Activated naive CD4-positive, alpha-beta T cell treated with anti-CD3 and anti-CD28 coated beads, Interleukin-2, amount 50 U/mL, for 72 hours (primary cell): ENCODE measurements around the gene AVPR2. TPM values are rescaled to one million over a fixed set of nuclear protein-coding genes. Genes with fewer than 3 reads are reported as not detected.

Experiments
- ATAC-seq, 2 donors: fragments of 150-1000 bp; cut with Tn5 transposase; 2 replicates each; pipeline ENCODE4 v1.10.0; 2021; ENCODE audit warnings: mild to moderate bottlenecking in 2 of 2, moderate library complexity in 2 of 2
- DNase-seq, 2 donors: peaks; one replicate each; pipeline ENCODE4 v3.0.0; 2021 to 2022; ENCODE audit warnings: low spot score in 2 of 2
- H3K27ac Mint-ChIP-seq, 2 donors: one replicate each; pipeline ENCODE4 v1.8.0; 2022; ENCODE audit warnings: mild to moderate bottlenecking in 2 of 2, mixed read lengths in 2 of 2
- H3K36me3 Mint-ChIP-seq, 2 donors: one replicate each; pipeline ENCODE4 v1.8.0; 2022; ENCODE audit warnings: mixed read lengths in 2 of 2
- H3K9me3 Mint-ChIP-seq, 2 donors: one replicate each; pipeline ENCODE4 v1.8.0; 2022; ENCODE audit warnings: mixed read lengths in 2 of 2
- total RNA-seq, 2 donors: library from RNA; stranded (reverse); gene quantifications; one replicate each; pipeline ENCODE4 v1.2.3, GENCODE V29; 2022

The AVPR2 gene
- total RNA-seq, 2 donors from 2014 or later: not detected

DNA sequence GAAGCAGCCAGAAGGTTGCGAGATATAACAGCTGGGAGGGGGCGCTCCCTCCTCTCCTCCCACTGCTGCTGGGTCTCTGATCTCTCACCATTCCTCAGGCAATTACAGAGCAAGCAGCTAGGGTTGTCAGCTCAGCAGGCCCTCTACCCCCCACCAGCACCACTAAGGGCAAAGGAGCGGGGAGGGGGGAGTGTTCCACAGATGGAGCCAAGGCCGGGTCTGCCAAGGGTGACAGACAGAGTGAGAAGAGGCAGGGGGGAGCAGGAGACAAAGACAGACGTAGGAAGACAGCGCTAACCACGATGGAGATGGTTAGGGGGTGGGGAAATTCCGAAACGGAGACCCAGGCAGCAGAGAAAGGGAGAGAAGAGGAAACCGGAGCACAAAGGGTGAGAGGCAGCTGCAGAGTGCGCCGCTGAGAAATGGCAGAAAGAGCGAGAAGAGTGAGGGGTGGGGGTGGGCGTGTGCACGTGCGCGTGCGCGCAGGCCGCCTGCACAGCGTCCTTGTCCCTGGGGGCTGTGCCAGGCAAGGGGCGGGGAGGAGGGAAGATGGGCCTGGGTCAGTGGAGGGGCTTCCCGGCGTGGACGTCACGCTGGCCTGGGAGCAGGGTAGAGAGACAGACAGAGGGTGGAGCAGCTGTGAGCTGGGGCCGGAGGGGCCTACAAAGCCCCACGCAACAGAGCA, 25.4 kb upstream of the AVPR2 start:
- DNase-seq: no peak
- H3K36me3 Mint-ChIP-seq: no peaks in the 10 kb centered on the region
- H3K9me3 Mint-ChIP-seq: peaks cover 4% of the 10 kb centered on the region in 2 donors
- no peak overlapping the region for H3K27ac Mint-ChIP-seq
- peak; percentile 69 to 71 for ATAC-seq

DNA sequence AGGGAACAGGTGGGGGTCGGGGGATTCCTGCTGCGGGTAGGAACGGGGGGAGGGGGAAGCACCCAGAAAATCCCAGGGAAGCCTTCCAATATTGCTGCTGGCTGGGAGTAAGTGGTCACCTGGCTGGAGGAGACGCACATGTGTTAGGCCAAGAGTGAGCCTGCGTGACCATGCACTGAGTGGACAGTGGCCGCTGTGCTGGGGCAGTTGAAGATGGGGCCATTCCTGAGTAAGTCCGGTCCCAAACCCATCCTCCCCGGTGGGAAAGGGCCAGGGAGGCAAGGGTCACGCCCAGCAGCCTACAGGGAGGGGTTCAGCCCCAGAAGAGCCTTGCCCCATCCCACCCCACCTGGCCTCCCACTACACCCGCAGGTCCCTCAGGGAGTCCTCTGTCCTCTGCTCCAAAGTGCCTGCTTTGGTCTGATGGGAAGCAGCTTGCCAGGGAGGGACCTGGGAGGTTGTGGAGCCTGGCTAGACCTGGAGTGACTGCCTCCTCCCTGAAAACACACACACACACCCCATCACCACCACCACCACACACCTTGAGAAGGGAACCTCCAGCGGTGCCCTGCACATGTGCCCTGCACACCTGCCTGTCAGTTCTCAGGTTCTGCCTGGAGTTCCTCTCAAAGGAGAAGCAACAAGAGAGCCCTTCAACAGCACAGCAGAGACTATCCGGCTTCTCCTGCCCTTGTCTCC, 24.6 kb upstream of the AVPR2 start:
- ATAC-seq (no peak), DNase-seq (no peak)
- Mint-ChIP-seq H3K27ac (no peak overlapping the region), H3K36me3 (no peaks in the 10 kb centered on the region), H3K9me3 (peaks cover under 1 to 4% of the 10 kb centered on the region in 2 donors)

DNA sequence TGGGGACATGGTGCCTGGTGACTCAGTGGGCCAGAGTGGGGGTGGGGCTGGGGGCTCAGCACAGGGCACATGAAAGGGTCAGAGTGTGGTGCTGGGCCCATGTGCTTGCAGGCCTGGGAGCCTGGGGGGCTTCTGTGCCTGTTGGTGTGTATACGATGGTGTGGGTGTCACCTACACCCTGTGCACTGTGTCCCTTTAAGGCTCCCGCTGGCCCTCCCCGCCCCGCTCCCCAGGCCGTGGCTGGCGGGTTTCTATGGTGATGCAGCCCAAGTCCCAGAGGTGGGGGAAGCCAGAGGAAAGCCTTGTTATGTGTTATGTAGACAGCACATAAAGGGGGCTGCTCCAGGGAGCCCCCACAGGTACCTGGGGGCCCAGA, 24.0 kb upstream of the AVPR2 start:
- no peak for ATAC-seq
- no peak for DNase-seq
- Mint-ChIP-seq H3K36me3 (no peaks in the 10 kb centered on the region), H3K9me3 (peaks cover 0 to 4% of the 10 kb centered on the region in 2 donors), H3K27ac (no peak overlapping the region)

DNA sequence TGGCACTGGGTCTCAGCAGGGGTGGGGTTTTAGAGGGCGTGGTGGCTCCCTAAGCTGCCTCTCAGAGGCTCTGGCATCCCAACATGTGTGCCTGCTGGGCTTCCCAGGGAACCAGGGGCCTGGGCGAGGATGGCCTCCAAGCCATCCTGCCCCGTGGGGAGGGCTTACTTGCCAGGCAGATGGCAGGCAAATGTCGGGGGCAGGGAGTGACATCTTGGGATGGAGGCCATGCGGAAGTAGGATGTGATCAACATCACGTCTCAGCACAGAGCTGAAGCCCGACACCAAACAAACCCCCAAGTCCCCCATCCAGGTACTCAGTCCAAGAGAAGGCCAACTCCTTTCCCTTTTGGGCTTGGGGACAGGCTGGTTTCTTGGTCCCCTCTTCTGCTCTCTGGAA, 23.2 kb upstream of the AVPR2 start:
- DNase-seq (no peak), ATAC-seq (no peak)
- Mint-ChIP-seq H3K27ac (no peak overlapping the region), H3K36me3 (no peaks in the 10 kb centered on the region), H3K9me3 (peaks cover 0 to 2% of the 10 kb centered on the region in 2 donors)

DNA sequence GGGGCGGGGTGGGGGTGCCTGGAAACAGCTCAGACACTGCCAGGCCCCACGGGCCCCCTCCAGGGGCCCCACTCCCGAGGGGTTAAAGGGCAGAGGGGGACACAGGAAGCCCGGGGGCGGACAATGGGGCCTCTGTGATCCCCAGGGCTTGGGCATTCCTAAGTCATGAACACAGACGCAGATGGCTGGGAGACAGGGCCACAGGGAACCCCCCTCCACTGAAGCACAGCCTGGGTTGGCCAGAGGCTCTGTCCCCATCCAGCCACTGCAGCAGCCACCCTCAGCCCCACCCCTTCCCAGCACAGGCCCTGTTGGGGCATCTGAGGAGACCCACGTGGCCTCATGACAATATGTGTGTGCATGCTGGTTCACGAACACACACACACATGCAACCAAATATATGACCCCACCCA, 22.4 kb upstream of the AVPR2 start:
- Mint-ChIP-seq H3K9me3 (no peaks in the 10 kb centered on the region), H3K36me3 (no peaks in the 10 kb centered on the region), H3K27ac (no peak overlapping the region)
- ATAC-seq: no peak
- no peak for DNase-seq

DNA sequence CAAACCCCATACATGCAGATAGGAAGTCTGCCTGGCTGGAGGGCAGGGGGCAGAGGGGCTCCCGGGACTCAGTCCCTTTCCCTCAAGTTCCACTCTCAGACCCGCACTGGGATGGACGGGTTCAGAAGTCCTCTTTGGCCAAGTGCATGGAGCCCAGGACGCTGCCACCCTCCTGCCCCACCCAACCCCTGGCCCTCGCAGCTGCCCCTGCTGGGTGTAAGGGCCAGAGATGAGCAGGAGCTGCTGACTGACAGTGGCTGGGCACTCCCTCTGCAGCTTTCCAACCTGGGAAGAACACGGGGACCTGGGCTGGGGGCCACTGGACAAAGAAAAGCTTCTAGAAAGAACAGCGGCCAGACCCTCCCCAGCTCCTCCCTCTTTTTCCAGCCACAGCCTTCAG, 21.9 kb upstream of the AVPR2 start:
- no peak for ATAC-seq
- no peaks in the 10 kb centered on the region for H3K36me3 Mint-ChIP-seq
- no peaks in the 10 kb centered on the region for H3K9me3 Mint-ChIP-seq
- DNase-seq: no peak
- H3K27ac Mint-ChIP-seq: no peak overlapping the region

DNA sequence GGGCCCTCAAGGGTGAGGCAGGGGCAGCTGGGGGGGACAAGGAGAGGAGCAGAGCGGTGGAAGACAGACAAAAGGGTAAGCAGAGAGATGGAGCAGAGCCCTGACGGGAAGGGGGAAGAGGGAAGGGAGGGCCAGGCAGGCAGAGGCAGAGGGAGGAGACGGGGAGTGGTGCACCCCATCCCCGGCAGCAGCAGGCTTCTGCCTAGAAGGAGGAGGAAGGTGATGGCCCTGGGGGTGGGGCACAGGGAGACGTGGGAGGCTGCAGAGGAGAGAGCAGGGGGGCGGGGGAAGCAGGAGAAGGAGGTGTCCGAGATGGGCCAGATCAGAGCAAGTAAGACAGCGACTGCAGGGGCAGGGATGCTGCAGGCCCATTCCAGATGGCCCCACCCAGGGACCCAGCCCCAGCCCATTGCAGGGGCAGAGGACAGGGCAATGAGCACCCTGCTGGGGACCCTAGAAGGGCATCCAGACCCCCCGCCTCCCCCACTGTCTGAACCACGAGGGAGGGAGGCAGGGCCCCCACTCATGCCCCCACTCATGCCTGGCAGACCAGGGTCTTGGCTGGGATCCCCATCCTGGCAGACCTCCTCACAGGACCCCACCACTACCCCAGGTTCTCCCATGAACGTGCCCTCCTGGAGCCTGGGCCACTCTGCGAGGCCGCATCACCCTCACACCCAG, 21.2 kb upstream of the AVPR2 start:
- DNase-seq: no peak
- Mint-ChIP-seq H3K36me3 (no peaks in the 10 kb centered on the region), H3K27ac (no peak overlapping the region), H3K9me3 (no peaks in the 10 kb centered on the region)
- ATAC-seq: no peak

DNA sequence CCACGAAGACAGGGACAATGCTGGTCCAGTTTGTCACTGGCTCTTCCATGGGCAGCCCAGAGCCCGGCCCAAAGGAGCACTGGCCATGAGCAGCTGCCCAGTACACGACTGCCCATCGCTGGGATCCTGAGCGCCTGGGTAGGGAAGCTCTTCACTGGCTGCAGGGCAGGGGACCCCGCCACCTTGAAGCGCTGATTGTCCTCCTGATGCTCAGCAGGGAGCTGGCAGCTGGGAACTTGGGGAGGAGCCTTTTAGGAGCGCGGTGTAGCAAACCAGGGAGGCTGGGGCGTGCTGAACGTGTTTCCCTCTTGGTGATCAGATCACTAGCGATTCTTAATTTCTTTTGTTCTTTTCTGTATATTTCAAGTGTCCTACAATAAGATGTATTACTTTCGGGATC, 20.3 kb upstream of the AVPR2 start:
- ATAC-seq: no peak
- no peaks in the 10 kb centered on the region for H3K36me3 Mint-ChIP-seq
- DNase-seq: no peak
- H3K9me3 Mint-ChIP-seq: no peaks in the 10 kb centered on the region
- no peak overlapping the region for H3K27ac Mint-ChIP-seq

DNA sequence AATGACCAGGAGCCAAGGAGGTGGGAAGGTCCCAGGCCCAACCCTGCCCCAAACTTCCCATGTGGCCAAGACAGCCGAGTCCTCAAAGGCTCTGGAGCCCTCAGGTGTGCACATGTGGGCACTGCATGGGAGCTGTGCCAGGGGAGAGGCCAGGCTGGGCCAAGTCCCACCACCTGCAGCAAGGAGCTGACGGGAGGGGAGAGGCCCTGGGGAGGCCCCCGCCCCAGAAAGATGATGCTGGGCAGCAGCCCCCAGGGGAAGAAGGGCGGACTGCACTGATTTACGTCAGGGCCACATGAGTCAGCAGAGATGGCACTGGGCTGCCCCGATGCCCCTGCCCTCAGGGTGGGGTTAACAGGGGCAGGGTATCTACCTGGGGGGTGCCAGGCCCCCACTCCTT, 19.9 kb upstream of the AVPR2 start:
- Mint-ChIP-seq H3K27ac (no peak overlapping the region), H3K9me3 (no peaks in the 10 kb centered on the region), H3K36me3 (no peaks in the 10 kb centered on the region)
- DNase-seq (no peak), ATAC-seq (peak; percentile 44 to 66)

DNA sequence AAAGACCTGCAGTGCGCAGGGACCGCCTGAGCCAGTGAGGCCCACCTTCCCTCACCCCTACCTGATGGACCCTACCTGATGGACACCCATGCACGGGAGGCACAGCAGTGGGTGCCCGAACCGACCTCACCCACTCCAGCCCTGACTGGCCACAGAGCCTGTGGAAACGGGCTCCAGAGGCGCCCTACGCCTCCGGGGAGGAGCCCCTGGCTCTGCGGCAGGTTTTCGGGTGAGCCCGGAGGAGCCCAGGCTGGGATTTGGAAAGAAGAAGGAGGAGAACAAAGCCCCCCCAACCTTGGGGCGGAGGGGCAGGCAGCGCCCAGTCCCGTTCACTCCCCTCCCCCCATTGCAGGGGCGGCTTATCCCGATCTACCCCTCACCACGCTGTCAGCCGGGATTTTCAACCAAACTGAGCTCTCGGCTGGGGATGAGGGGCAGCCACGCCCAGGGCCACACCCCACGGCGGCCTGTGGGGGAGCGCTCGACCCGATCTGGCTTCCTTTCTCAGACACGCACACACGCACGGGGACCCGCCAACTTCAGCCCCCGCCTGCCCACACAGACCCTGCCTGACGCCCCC, 19.2 kb upstream of the AVPR2 start:
- no peaks in the 10 kb centered on the region for H3K9me3 Mint-ChIP-seq
- peak; percentile 18 to 54 for ATAC-seq
- no peak for DNase-seq
- H3K27ac Mint-ChIP-seq: no peak overlapping the region
- no peaks in the 10 kb centered on the region for H3K36me3 Mint-ChIP-seq

DNA sequence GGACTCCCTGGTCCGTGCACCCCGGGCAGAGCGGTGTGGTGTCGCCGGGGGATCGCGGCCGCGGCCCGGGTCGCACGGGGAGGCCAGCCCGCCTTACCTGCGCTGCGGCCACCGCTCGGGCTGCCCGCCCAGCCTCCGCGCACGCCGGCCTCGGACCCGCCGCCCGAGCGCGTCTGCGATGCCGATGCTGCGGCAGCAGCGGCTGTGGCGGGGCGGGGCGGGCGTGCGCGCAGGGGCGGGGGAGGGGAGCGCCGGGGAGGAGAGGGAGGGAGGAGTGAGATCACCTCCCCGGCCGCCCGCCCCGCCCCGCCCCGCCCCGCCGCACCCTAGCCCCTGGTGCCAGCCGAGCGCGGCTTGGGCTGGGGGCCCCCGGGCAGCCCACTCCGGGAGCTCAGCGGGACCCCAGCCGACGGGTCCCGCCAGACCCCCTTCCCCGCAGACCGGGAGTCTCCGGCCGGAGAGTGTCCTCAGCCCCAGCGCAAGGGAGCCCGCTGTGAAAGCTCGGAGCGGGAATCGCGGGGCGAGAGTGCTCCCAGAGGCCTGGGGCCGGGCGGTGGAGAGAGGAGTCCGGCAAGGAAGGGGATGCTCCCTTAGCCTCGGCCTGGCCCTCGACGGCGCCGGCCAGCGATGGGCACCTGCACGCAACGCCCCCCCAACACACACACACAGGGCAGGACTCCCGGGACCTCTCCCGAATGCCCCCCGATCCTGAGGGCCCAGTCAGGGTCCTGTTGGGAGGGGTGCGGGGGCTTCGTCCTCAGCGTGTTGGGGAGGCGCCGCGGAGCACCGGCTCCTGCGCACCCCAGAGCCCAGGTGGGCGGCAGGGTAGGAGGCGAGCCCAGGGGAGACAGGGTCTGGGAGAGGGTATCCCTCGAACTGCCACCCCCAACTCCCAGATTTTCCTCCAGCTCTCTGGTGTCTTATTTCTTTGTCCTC, 18.2 kb upstream of the AVPR2 start, which contains the start of gene L1CAM:
TSS of gene L1CAM (minus strand) at position 206 of the 936 bp plus-strand sequence. CDS start 10,337 bp downstream, outside the sequence.
- no peak for DNase-seq
- no peaks in the 10 kb centered on the region for H3K36me3 Mint-ChIP-seq
- H3K27ac Mint-ChIP-seq: no peak within 1 kb of the TSS
- no peaks in the 10 kb centered on the region for H3K9me3 Mint-ChIP-seq
- peak; percentile 55 to 71 for ATAC-seq

DNA sequence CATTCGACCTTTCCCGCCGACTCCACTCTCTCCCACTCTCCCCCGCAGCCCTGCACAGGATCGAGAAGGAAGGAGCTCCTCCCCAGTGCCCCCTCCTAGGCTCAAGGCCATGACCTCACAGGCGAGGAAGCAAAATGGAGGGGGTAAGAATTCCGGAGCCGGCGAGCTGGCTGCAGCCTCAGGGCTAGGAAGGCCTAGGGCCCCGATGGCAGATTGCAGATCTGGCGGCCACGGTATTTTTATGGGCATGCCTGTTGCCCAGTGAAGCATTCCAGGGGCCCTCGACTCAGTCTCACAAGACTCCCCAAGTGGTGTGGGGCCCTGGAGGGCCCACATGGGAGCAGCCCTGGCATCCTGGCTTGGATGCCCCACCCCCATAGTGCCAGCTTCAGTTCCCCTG, 17.6 kb upstream of the AVPR2 start:
- Mint-ChIP-seq H3K9me3 (no peaks in the 10 kb centered on the region), H3K36me3 (no peaks in the 10 kb centered on the region), H3K27ac (no peak overlapping the region)
- ATAC-seq: no peak
- DNase-seq: no peak

DNA sequence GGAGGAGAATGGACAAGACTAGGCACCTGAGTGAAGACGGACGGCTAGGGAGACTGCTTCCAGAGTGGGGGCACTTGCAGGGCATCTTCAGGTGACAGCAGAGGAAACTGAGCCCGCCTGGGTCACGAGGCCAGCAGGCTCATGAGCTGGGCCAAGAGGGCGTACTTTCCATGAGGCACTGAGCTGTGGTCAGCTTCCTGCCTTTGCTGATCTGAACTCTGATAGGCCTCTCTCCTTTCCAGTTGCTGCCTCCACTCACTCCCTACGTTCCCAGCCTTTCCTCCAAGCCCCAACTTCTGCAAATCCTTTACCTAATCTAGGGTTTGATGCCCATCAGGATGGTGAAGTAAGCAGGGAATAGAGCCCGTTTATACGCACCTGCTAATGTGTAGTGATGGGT, 17.1 kb upstream of the AVPR2 start:
- DNase-seq (no peak), ATAC-seq (no peak)
- Mint-ChIP-seq H3K27ac (no peak overlapping the region), H3K9me3 (no peaks in the 10 kb centered on the region), H3K36me3 (no peaks in the 10 kb centered on the region)

DNA sequence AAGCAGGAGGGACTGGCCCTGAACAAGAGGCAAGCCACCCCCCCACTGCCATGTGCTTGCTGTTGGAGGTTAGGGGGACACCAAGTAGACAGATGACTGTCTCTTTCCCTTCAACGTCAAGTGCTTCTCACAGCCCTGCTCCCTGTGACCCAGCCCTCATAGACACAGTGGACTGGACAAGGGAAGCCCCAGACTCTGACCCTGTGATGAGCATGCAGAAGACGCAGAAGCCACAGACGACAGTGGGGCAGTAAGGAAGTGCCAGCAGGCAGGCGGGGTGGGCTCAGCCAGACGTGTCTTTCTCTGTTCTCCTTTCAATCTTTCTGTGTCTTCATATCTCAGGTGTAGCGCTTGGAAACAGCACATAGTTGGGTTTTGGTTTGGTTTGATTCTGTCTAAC, 16.1 kb upstream of the AVPR2 start:
- Mint-ChIP-seq H3K27ac (no peak overlapping the region), H3K9me3 (no peaks in the 10 kb centered on the region), H3K36me3 (no peaks in the 10 kb centered on the region)
- ATAC-seq (no peak), DNase-seq (no peak)

DNA sequence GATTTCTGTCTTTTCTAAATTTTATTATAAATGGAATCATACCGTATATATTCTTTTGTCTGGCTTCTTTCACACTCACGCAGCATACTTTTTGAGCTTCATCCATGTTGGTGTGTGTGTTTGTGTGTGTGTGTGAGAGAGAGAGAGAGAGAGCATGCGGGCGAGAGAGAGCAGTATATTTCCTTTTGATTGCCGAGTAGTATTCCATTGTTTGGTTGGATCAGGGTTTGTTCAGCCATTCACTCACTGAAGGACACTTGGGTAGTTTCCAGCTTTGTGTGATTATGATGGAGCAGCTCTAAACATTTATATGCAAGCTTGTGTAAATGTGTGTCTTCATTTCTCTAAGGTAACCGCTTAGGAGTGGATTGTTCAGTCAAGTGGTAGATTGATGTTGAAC, 15.3 kb upstream of the AVPR2 start:
- no peaks in the 10 kb centered on the region for H3K9me3 Mint-ChIP-seq
- ATAC-seq: no peak
- no peak overlapping the region for H3K27ac Mint-ChIP-seq
- no peak for DNase-seq
- no peaks in the 10 kb centered on the region for H3K36me3 Mint-ChIP-seq

DNA sequence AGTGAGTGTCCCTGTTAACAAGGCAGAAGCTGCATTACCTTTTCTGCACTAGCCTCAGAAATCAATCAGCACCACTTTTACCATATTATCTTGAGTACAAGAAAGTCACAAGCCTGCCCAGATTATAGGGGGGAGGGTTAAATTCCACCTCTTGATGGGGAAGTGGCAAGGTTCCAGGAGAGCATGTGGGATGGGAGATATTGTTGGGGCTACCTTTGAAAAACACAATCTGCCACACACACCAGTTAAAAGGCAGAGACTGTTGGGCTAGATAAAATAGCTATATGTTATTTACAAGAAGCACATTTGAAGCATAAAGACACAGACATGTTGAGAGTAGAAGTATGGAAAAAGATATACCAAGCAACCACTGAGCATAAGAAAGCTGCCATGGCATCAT, 6.6 kb upstream of the AVPR2 start:
- ATAC-seq: no peak
- no peak for DNase-seq
- Mint-ChIP-seq H3K36me3 (no peaks in the 10 kb centered on the region), H3K9me3 (no peaks in the 10 kb centered on the region), H3K27ac (no peak overlapping the region)
